GM18526 (cell line): ENCODE data around the gene DENND6B.

ENCODE experiments used
- POLR2A ChIP-seq: IDR thresholded peaks from 3 replicates; pipeline ENCODE4 v1.6.1; 2011; ENCODE audit not compliant: insufficient read length; ENCODE audit errors: extremely low read depth

The DENND6B gene, protein sequence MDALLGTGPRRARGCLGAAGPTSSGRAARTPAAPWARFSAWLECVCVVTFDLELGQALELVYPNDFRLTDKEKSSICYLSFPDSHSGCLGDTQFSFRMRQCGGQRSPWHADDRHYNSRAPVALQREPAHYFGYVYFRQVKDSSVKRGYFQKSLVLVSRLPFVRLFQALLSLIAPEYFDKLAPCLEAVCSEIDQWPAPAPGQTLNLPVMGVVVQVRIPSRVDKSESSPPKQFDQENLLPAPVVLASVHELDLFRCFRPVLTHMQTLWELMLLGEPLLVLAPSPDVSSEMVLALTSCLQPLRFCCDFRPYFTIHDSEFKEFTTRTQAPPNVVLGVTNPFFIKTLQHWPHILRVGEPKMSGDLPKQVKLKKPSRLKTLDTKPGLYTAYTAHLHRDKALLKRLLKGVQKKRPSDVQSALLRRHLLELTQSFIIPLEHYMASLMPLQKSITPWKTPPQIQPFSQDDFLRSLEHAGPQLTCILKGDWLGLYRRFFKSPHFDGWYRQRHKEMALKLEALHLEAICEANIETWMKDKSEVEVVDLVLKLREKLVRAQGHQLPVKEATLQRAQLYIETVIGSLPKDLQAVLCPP

DNA sequence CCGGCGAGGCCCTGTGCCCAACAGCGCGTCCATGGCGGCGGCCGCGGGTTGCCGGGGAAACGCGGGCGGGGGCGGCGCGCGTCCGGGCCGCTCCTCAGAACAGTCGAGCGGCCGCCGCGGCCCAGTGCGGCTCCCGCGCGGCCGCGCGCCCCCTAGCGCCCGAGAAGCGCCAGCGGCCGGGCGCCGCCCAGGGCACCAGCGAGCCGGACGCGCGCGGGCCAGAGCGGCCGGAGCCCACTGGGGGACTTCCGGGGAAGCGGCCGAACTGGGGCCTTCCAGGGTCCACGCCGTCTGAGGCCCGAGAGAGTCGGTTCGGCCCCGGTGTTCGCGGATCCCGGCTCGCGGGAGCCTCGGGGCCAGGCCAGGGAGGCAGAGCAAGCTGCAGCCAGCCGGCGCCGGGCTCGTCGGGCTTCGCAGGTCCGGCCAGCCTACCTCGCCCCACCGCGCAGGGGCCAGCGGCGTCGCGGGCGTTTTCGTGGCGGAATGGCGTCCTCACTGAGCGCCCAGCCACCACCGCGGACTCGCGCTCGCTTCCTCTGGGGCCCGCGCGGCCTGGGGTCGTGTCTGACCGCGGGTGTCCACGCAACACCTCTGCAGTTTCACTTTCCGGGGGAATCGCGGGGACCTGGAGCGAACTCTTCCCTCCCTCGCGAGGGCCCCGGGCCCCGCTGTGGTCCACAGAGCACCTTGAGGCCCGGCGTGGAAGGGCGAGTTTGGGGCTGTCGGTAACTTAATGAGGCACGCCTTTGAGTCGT lies at the start of gene DENND6B:
Gene DENND6B, minus strand, starts transcription at position 57 of the 755 bp plus-strand sequence. Its CDS starts 24 bp downstream, at position 33.
- peak; percentile 76 for TF ChIP-seq POLR2A

DNA sequence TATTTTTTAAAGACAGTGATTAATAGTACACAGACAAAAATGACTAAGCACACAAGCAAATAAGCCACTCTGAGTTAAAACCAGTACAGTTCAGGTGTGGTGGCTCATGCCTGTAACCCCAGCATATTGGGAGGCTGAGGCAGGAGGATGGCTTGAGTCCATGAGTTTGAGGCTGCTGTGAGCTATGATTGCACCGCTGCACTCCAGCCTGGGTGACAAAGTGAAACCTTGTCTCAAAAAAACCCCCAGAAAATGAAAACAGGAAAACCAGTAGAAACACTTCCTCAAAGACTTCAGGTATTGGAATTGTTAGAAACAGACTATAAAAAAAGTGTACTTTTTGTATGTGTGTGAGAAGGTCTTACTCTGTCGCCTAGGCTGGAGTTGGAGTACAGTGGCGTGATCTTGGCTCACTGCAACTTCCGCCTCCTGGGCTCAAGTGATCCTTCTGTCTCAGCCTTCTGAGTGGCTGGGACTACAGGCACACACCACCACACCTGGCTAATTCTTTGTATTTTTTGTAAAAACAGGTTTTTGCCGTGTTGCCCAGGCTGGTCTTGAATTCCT lies 49.4 kb upstream of the DENND6B start:
- no peak for TF ChIP-seq POLR2A

DNA sequence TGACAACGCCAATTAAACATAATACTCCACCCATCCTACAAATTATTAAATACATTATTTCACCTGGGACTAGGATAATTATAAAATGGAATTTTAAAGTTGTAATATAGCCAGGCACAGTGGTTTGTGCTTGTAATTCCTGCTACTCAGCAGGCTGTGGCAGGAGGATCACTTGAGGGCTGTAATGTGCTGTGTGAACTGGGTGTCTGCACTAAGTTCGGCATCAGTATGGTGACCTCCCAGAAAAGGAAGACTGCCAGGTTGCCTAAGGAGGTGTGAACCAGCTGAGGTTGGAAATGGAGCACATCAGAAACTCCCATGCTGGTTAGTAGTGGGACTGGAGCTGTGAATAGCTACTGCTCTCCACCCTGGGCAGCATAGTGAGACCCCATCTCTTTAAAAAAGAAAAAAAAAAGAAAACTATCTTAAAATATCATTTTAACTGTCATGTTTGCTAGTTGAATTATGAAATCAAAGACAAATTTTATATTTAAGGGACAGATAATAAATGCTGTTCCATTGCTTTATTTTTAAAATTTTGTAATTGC lies 44.4 kb upstream of the DENND6B start:
- no peak for TF ChIP-seq POLR2A

DNA sequence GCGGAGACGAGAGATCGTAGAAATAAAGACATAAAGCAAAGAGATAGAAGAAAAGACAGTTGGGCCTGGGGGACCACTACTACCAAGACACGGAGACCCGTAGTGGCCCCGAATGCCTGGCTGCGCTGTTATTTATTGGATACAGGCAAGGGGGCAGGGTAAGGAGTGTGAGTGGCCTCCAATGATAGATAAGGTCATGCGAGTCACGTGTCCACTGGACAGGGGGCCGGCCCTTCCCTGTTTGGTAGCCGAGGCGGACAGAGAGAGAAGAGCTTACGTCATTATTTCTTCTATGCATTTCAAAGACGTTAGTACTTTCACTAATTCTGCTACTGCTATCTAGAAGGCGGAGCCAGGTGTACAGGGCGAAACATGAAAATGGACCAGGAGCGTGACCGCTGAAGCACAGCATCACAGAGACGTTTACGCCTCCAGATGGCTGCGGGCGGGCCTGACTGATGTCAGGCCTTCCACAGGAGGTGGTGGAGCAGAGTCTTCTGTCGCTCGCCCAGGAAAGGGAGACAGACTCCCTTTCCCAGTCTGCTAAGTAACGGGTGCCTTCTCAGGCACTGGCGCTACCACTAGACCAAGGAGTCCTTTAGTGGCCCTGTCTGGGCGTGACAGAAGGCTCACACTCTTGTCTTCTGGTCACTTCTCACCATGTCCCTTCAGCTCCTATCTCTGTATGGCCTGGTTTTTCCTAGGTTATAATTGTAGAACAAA lies 41.1 kb upstream of the DENND6B start:
- no peak for TF ChIP-seq POLR2A

DNA sequence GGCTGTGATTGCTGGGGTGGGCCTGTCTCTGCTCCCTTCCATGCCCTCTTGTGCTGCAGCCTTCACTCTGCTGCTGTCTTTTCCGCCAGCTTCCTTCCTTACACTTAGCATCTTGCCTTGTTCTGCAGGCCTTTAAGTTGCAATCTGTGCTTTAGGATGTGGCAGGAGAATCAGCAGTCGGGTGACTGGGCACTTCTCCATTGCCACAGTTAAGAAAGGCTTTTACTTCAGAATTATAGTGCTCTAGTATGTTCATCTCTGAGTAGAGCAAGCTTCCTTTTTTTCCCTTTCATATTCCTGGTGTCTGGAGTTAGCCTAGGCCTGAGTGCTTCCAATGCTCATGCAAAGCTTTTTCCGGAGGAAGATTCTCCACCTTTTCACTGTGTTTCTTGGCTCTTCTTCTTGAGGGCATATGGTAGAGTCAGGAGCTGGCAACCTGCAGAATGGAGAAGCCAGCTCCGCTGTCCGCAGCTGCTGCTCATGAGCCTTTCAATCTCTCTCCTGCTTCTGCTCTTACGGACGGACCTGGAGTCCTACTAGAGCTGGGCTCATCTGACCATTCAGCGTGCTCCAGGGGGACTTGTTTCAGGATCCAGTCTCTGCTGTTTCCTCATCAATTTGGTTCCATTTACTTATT lies 36.5 kb upstream of the DENND6B start:
- no peak for TF ChIP-seq POLR2A

DNA sequence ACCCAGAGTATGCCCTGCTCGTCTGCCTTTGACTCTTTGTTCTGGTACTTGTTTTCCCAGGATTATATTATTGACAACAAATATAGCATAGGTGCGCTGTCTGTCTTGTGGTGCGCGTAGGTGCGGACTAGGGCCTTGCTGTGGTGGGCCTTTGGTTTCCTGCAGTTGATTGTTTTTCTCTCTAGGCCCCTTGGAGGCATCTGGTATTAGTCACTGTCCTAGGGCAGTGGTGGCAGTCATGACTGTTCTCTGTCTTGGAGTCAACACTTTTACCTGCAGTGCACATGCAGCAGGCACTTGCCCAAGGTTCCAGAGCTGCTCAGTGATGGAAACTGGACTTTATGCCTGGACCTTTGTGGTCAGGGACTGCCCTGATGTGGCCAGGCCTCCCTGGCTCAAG lies 34.9 kb upstream of the DENND6B start:
- no peak for TF ChIP-seq POLR2A

DNA sequence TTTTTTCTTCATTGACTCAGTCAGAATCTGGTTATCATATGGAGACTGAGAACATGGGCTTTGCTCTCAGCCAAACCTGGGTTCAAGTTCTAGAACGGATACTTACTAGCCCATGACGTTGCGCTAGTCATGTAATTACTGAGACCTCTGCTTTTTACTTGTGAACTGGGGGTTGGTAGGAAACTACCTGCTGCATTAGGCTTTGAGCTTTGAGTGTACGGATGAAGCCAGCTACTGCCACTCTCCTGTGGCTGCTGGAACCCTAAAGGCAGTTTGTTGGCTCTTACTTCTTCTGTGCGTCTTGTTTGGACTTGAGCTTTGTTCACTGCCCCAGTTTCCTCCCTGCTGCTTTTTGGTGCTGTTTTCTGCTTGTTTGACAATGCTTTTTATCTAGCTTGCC lies 34.4 kb upstream of the DENND6B start:
- no peak for TF ChIP-seq POLR2A

DNA sequence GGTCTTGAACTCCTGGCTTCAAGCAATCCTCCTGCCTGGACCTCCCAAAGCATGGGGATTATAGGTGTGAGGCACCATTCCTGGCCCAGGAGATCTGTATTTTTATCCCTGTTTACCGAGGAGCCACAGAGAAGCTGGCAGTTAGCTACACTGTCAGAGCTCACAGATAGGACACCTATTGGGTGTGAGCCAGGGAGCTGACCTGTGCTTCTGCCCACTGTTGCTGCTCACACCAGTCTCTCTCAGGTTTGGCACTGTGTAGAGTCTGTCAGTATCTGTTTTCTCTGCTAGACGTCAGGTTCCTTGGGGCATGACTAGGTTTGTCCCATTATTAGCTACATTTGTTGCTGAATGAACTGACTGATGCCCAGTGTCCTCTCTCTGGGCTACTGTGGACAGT lies 33.8 kb upstream of the DENND6B start:
- no peak for TF ChIP-seq POLR2A

DNA sequence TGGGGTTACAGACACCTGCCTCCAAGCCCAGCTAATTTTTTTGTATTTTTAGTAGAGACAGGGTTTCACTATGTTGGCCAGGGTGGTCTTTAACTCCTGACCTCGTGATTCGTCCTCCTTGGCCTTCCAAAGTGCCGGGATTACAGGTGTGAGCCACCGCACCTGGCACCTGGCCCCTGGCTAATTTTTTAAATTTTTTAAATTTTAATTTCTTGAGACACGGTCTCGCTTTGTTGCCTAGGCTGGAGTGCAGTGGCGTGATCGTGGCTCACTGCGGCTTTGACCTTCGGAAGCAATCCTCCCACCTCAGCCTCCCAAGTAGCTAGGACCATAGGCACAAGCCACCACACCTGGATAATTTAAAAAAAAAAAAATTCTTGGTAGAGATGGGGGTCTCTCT lies 30.9 kb upstream of the DENND6B start:
- TF ChIP-seq POLR2A, result no peak

DNA sequence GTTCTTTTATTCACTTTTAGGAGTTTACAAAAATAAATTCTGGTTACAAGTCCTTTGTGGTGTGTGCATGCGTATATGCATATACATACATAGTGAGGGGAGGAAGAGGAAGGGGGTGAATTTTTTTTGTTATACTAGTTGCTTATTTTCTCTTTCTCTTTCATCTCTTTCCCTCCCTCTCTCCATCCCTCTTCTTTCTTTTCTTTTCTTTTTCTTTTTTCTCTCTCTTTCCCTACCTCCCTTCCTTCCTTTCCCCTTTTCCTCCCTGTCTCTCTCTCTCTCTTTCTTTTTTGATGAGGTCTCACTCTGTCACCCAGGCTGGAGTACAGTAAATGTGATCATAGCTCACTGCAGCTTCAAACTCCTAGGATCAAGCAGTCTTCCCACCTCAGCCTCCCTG lies 30.4 kb upstream of the DENND6B start:
- TF ChIP-seq POLR2A, result no peak

DNA sequence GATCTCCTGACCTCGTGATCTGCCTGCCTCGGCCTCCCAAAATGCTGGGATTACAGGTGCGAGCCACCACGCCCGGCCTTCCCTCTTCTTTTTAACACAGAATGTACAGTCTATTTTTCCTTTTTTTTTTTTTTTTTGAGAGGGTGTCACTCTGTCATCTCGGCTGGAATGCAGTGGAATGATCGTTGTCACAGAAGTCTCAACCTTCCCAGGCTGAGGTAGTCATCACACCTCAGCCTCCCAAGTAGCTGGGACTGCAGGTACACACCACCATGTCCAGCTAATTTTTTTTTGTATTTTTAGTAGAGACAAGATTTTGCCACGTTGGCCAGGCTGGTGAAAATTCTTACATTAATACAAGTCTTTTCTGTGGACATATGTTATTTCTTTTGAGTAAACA lies 29.4 kb upstream of the DENND6B start:
- TF ChIP-seq POLR2A, result no peak

DNA sequence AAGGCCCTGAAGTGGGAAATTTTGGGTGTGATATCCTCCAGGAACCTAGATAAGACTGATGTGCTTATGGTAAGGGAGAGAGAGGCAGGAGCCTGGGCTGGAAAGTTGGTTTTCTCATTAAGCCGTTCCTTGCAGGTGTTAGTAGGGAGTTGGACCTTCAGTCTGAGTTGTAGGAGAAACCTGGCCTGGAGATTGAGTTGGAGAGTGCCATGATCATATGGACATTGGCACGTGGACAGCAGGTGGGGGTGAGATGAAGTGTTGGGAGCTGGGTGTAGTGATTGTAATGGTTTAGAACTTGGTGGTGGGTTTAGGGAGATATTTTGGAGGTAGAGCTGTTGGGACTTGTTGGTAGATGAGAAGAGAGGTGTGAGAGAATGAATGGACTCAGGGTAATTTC lies 21.2 kb upstream of the DENND6B start:
- TF ChIP-seq POLR2A, result no peak

DNA sequence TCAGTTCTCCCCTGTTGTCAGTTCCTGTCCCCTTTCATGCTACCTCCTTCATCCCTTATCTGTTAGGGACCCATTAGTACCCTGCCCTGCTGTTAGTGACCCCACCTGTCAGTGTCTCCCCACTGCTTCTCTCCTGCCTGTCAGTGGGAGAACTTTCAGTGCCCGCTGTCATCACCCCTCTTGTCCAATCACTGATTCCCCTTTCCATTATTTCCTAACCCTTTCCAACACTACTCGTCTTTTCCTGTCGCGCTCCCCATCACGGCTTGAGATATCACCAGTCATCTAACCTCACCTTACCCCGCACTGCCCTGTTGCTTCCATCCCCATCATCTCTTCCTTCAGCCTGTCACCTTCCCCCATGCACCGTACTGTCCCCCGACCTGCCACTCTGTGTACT lies 20.3 kb upstream of the DENND6B start:
- no peak for TF ChIP-seq POLR2A

DNA sequence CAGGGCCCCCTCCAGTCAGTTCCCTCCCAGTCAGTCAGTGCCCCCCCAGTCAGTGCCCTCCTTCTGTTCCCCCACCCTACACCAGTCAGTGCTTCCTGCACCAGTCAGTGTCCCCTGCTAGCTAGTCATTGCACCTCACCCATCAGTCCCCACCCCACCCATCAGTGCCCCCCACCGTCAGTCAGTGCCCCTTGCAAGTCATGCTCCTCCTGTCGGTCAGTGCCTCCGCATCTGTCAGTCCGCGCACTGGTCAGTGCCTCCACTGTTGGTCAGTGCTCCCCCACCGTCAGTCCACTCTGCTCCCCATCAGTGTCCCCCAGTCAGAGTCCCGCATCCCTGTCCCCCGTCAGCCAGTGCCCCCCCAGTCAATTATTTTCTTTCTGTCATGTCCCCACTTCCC lies 19.7 kb upstream of the DENND6B start:
- TF ChIP-seq POLR2A, result no peak

DNA sequence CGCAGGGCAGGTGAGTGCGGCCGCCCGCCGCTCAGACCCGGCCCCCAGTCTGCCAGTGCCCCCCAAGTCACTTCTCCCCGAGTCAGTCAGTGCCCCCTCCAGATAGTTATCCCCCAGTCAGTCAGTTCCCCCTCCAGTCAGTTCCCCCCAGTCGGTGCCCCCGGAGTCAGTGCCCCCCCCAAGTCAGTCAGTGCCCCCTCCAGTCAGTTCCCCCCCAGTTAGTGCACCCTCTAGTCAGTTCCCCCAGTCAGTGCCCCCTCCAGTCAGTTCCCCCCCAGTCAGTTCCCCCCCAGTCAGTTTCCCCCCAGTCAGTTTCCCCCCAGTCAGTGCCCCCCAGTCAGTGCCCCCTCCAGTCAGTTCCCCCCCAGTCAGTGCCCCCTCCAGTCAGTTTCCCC lies 16.7 kb upstream of the DENND6B start:
- TF ChIP-seq POLR2A, result no peak
